GM19239 (cell line): ENCODE data around the gene CAMSAP2.
"Not testable (repeated sequence)": the region's sequence is repeated elsewhere in the genome, so short reads cannot be mapped to it uniquely, and the experiment has no call there.

Experiments used
- DNase-seq: peaks from one replicate; pipeline ENCODE4 v3.0.0; 2011; ENCODE audit warnings: low spot score; ENCODE audit not compliant: insufficient read length
- FAIRE-seq: peaks from 2 replicates; lab custom pipeline; 2011; peaks lifted over from hg19 to GRCh38; lab: Jason Lieb, UNC

Gene CAMSAP2

DNA sequence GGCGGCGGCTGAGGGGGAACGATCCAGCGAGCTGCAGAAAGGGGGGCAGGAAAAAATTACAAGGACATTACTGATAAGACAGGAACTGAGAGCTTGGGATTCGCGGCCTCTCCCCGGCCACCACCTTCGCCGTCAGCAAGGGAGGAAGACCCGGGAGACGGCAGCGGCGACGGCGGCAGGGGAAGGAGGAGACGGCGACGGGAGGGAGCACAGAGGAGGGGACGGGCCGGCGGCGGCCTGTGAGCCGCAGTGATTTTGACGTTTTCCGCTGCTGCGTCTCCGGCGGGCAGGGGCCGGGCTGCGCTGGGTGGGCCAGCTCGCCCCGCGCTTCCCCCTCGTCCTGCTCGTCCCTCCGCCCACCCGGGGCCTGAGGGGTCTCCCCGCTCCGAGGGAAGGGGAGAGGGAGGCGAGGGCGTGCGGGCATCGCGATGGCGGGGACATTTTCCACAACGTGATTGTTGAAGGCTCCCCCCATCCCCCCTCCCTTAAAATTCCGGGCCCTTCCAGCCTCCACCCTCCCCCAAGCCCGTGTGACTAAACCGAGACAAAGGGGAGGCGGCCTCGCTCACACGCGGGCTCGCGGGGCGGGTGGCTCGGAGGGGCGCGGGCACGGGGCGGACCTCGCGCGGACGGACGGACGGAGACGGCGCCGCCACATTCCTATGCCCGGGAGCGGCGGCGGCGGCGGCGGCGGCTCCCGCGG, 407 bp downstream of the CAMSAP2 start:
- peak; percentile 62 for DNase-seq
- no peak for FAIRE-seq

DNA sequence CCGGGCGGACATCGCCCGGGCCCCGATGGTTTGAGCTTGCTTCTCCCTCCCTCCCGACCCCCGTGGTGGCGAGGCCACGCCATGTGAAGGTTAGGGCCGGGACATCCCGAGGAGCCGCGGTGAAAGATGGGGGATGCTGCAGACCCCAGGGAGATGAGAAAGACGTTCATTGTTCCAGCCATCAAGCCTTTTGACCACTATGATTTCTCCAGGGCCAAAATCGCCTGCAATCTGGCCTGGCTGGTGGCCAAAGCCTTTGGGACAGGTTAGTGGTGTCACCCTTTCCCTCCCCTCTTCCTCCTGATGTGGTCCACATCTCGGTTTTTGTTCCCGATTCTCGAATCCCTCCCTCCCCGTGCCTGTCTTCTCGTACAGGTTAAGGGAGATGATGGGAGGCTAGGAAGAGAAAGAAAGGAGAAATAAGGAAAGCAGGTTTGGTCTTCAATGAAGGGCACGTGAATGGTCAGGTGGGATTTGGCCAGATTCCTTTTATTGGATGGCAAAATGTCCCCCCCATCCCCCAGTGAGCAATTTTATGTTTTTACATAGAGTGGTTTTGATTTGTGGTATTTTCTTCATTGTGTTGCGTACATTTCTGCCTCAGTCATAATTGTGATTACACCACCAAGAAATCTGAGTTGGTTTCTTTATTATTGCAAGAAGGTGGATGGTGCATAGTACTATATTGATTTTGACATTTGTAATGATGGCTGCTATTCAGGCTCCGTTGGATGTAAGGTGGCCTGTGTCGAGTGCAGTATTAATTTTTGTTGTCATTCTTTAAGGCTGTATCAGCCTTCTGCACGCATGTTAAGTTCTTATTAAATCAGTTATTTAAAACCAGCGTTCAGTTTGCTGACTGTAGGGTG, 1.2 kb downstream of the CAMSAP2 start:
- peak; percentile 45 for FAIRE-seq
- no peak for DNase-seq

DNA sequence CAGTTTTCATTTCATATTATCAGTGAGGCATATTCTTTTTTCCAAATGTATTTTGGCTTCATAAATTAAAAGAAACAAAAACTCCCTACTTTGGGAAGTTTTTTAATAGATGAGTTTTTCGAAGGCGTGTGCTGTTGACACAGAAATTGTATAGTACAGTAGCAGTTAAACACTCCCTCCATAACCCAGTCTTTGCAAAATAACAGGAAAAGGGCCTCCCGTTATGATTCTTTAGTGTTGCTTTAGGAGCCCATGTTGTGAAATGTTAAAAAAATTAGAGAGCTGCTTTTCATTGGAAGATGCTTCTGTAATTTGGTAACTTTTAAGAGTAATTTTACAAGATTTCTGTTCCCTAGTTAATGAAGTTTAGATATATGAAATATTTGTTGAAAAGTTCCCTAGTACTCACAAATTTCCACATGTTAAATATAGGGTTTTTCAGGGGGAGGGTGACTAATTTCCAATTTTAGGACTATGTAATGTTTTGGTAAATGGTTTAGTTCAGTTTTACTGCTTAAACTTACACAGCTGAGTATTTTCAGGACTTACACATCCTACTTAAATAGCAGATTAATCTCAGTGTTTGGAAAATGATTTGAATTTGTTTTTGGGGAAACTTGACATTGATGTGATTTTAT, 2.0 kb downstream of the CAMSAP2 start:
- DNase-seq (no peak), FAIRE-seq (no peak)

DNA sequence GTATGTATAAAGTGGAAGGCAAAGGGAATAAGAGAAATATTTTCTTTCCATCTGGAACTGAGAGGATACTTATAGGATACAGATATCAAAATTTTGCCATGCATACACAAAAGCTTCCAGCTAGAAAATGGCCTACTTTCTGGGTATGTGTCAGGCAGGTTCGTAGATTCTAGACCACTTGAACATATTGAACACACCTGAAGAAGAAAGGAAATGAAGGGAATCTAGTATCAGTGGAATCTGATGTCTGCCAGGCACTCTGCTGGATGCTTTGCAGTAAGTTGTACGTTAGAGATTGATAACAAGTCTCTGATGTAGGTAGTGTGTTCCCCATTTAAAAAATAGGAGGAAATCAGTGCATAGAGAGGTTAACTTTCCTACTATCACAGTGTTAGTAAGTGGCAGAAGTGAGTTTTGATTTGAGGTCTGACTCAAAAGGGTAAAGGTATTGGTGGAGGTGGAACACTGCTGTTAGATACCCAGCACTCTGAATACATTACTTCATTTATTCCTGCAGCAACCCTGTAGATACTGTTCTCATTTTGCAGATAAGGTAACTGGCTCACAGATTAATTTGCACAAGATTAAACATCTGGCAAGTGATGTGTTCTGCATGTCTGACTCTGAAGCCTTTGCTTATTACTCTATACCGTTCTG, 3.0 kb downstream of the CAMSAP2 start:
- DNase-seq (no peak), FAIRE-seq (no peak)

DNA sequence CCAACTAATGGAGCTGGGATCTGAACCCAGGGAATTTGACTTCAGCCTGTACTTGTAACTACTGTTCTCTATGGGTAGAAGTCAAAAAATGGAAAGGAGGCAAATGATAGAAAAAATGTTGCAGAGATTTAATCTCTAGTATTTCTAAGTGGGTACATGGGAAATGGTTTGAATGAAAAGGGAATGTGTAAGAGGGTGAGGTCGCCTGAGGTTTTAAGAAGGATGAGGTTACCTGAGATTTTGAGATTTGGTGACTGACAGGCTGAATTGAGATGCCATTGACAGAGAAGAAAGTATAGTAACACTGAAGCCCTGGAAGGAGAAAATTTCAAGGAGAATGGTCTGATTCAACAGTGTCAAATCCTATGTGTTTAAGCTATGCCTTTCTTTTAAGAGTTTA, 5.5 kb downstream of the CAMSAP2 start:
- no peak for DNase-seq
- FAIRE-seq = no peak

DNA sequence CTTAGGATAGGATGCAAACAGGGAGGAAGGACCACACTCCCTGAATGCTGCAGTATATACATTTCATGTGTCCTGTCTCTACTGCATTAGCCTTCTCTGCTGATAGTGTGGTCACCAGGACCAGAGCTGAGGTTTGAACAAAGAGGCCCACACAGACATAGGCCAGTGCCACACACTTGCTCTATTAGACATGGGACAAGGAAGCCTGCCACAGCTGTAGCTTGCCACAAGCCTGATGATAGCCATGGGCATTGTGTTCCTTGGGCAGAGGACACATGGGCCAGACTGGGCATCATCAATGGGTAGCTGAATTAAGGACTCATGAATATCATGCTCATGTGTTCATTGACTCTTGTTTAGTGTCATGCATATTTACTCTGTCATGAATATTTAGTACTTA, 10.4 kb downstream of the CAMSAP2 start:
- DNase-seq (no peak), FAIRE-seq (no peak)

DNA sequence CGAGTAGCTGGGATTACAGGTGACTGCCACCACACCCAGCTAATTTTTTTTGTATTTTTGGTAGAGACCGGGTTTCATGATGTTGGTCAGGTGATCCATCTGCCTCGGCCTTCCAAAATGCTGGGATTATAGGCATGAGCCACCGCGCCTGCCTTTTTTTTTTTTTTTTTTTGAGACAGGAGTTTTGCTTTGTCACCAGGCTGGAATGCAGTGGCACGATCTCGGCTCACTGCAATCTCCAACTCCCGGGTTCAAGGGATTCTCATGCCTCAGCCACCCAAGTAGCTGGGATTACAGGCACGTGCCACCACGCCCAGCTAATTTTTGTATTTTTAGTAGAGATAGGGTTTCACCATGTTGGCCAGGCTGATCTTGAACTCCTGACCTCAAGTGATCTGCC, 12.1 kb downstream of the CAMSAP2 start:
- not testable (repeated sequence) for DNase-seq, FAIRE-seq

DNA sequence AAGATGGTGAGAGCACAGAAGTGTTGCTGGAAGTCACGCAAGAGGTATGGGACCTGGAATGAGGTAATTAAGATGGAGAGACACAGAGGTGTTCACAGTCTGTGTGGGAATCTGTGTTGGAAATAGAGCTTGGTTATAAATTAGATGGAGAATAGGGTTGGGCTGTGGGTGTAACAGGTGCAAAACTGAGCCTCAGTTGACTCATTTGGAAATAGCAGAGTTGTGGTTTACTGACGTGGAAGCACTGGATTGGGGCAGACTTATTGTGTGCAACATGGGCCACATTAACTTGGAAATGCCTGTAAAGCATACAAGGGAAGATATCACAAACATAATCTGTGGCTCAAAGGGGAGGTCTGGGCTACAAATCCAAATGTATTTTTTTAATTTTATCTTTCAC, 13.0 kb downstream of the CAMSAP2 start:
- DNase-seq (no peak), FAIRE-seq (peak; percentile 48)

DNA sequence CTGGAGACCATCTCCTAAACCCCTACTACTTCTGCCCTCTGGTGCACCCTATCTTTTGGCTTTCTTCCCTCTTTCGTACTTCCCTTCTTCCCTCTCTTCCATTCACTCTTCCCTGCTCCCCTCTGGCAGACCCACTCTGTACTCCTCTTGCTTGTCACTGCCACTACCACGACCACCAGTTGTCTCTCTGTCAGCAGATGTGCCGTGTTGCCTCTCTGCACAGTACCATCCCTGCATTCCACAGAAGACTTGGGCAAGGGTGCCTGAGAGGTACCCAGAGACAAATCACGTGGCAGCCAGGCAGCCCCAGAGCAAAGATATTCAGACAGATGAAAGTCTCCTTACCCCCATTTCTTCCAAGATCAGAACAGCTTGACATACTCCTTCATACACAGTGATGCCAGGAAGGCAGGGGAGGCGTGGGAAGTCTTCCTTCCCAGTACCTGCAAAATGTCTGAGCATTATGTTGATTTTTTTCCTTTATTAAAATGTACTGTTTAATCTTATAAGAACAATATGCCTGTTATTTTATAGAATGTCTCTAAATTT, 15.0 kb downstream of the CAMSAP2 start:
- DNase-seq (no peak), FAIRE-seq (no peak)

DNA sequence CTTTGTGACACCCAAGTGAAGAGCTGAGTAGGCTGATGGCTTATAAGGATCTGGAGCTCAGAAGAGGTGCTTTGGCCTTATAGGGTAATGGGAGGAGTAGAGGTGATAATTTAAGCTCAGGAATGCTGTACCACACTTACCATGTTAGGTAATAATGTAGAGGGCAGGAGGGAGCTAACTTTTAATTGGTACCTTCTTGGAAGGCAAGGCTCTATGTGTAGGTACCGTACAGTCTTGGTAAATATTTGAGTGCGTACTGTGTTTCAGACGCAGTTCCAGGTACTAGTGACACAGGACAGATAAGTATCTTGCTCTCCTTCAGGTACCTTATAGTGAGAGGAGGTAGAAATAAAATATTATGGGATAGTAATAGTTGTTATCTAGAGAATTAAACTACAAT, 16.8 kb downstream of the CAMSAP2 start:
- FAIRE-seq = no peak
- DNase-seq = no peak

DNA sequence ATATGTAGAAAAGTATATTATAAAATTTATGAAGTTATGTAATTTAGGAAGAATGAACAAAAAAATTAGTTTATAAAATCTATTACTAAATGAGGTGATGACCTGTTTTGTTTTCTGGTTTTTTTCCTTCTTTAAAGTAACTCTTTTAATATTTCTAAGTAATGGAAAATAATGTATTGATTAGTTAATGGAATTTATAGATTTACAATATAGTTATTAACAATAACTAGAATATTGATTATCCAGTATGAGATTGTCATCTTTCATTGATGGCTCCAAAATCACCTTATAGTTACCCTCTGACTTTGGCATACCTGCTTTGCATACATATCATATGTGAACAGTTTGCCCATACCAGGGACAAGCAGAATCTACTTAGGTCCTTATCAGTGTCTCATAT, 23.4 kb downstream of the CAMSAP2 start:
- no peak for FAIRE-seq

DNA sequence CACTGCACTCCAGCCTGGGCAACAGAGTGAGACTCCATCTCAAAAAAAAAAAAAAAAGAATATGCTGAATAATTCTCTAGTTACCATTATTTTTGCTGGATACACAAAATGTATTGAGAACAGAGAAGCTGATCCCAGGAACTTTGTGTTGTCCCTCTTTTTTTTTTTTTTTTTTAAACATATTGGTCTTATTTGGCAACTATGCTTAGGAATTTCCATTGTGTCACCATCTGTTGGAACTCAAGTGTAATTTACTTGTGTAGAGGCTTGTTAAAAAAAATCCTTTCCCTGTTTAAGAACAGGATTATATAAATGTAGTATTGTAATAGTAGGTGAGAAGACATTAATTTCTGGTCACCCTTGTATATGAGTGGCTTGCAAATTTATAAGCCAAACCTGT, 28.6 kb downstream of the CAMSAP2 start:
- DNase-seq = no peak
- no peak for FAIRE-seq

More for the DNA sequence above, 23.4 kb downstream of the CAMSAP2 start:
- no peak for DNase-seq

DNA sequence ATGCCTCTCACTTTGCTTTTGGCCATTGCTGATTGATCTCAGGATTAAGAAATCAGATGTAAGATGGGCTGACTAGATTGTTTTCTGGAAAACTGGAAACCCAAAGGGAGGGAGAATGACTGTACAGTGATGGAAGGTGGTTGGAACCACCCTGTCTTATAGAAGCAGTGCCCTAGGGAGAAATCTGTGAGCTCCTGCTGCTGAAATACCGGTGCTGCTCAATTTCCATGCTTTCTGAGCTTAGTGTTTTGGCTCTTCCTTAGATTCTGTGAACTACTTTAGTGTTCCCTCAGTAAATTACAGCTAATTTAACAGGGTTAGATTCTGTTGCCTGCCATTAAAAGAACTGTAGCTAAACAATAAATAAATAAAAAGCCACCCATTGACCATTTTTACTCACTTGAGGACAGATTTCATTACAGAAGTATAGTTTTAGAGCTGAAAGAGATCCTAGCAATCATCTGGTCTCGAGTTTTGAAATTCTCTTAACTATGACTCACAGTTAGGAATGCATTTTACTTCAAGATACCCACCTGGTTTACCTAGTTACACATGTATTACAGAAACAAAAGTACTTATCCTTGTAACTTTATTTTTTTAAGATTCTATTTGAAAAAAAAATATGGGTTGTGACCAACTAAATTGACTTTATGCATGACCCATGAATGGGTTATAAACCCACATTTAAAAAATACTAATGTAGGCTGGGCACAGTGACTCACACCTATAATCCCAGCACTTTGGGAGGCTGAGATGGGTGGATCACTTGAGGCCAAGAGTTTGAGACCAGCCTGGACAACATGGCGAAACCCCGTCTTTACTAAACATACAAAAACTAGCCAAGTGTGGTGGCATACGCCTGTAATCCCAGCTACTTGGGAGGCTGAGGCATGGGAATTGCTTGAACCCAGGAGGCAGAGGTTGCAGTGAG, 33.2 kb downstream of the CAMSAP2 start:
- DNase-seq (no peak), FAIRE-seq (peak; percentile 44)

DNA sequence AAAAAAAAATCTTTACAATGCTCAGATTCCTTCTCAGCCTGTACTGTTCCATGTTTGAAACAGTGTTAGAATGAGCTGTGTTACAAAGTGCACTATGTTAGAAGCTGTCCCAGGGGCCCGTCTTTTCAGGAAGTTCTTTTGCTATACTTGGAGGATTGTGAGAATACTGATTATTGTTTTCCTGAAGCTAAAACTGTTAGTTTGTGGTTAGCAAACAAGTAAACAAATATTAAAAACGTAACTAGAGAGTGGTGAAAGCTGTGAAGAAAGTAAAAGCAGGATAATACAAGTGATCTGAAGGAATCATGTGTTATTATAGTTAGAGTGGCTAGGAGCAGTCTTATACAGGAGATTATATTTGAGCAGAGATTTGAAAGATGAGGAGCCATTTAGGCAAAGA, 35.6 kb downstream of the CAMSAP2 start:
- DNase-seq (no peak), FAIRE-seq (no peak)

DNA sequence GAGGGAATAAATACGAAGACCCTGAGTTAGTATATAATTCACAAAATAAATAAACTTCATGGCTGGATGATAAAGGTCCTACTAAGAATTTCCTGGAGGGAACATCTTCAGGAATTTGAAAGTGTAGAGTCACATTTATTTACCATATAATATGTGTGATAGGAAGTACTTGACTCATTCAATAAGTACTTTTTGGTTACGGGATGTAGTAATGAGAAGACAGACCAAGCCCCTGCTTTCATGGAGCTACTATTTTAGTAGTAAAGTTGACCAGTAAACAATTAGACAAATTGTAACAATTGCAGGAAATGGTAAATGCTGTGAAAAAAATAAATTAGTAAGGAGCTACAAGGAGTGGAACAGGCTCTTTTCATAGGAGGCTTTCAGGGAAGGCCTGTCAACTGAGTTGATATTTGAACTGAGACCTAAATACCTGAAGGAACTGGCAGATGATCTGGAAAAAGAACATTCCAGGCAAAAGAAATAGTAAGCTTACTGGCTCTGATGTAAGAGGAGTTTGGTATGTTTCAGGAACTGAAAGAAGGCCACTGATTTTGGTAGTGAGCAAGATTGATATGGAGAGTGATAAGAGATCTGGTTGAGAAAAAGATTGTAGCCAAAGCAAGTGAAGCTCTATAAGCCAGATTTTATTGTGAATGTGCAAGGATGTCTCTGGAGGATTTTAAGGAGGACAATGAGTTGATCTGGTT, 36.2 kb downstream of the CAMSAP2 start:
- DNase-seq (no peak), FAIRE-seq (no peak)

DNA sequence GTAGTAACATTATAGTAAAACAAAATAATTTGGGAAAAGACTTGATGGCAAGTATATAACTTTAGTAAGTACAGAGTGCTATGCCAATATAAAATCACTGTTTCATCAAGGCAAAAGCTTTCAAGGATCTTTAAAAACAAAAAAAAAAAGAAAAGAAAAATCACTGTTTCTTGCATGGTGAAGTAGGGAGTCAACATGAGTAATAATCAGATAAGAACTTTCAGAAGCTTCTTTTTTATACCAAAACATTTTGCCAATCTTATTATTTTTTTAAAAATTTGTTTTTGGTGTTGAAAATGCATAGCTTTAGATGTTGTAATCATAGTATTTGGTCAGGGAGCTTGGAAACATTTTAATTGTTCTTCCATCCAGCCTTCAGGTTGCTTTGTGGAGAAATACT, 37.2 kb downstream of the CAMSAP2 start:
- DNase-seq (no peak), FAIRE-seq (no peak)

DNA sequence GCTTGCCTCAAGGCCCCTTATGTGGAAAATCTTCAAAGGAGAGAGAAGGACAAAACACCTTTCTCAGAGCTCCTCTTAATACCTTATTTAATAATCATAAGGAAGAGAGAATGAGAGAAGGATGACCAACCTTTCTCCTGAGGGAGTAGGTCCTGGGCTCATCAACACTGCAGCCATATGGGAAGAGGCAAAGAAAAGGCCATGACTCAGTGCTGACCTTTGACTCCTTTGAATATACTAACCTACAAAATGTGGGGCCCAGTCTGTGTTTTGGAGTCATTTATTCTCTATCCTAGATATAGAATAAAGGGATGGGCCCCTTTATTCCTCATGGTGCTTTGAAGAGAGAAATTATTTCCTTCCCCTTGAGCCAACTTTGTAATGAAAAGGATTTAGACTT, 38.3 kb downstream of the CAMSAP2 start:
- DNase-seq (no peak), FAIRE-seq (no peak)

DNA sequence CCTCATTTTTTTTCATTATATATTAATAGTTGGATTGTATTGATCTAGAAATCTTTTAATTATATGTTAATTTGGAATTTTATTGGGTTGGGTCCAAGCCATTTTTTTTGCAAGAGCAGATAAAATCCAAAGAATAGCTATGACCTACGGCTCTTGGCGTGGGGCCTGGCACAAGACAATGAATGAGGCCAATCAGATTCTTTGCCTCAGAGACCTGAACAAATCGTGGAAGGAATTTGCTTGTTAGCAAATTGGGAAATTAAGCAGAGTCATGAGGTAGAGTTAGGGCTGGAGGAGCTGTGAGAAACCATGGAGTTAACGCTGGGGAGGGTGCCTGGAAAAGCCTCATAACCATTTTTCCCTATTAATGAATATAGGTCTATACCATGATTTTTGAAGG, 40.1 kb downstream of the CAMSAP2 start:
- DNase-seq (no peak), FAIRE-seq (no peak)

DNA sequence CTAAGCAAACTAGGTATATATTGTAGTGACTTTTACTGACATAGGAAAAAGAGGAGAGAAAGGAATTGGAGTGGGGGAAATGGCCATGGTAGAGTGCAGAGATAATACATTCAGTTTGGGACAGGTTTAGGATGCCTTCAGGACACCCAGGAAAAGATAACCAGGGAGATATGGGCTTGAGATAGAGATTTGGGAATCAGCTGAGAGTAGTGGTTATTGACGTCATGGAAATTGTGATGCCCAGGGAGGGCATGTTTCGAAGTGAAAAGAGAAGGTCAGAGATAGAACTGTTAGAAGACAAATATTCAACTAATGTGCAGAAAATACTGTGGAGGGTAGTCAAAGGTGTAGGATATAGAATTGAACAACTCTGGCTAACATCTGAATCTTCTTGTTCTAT, 40.6 kb downstream of the CAMSAP2 start:
- DNase-seq (no peak), FAIRE-seq (no peak)
